Ovary (tissue), 9 donors: ENCODE measurements around the gene ASCL5. TPM values are rescaled to one million over a fixed set of nuclear protein-coding genes. Genes with fewer than 3 reads are reported as not detected.

Experiments used
- DNase-seq, 5 donors: peaks; one replicate each; pipeline ENCODE4 v3.0.0-alpha.2; 2019 to 2020
- H3K27ac ChIP-seq, 2 donors: fragments of 200-600 bp; one replicate each; pipeline versions ENCODE4 v1.5.1 to v1.8.0; 2019 to 2022
- H3K27me3 ChIP-seq: fragments of 200-600 bp; one replicate; pipeline ENCODE4 v1.8.0; 2022
- H3K36me3 ChIP-seq: fragments of 200-600 bp; sonication (generic); one replicate; pipeline ENCODE4 v1.5.1; 2019
- H3K4me1 ChIP-seq: one replicate; pipeline ENCODE4 v1.8.1; 2013; ENCODE audit warnings: mild to moderate bottlenecking, moderate library complexity; ENCODE audit not compliant: insufficient read depth
- H3K4me3 ChIP-seq: fragments of 200-600 bp; sonication (generic); one replicate; pipeline ENCODE4 v1.5.1; 2017
- H3K9me3 ChIP-seq, 2 donors: fragments of 200-600 bp in 1 of 2; sonication (generic) in 1 of 2; one replicate each; pipeline versions ENCODE4 v1.5.1 to v1.8.1; 2013 to 2019; ENCODE audit warnings: mild to moderate bottlenecking in 1 of 2, moderate library complexity in 1 of 2
- CTCF ChIP-seq, 3 donors: fragments of 450-650 bp in 2 of 3; fragments of 200-600 bp in 1 of 3; IDR thresholded peaks; one replicate each; pipeline versions ENCODE4 v1.5.1 to v1.8.0; 2016 to 2022; ENCODE audit warnings: antibody characterized with exemption in 3 of 3, mild to moderate bottlenecking in 1 of 3
- EP300 ChIP-seq: sonication (generic); formaldehyde crosslinking; IDR thresholded peaks from one replicate; pipeline ENCODE4 v1.6.1; 2017; ENCODE audit warnings: antibody characterized with exemption
- POLR2A ChIP-seq: fragments of 450-650 bp; IDR thresholded peaks from one replicate; pipeline ENCODE4 v1.6.1; 2017; ENCODE audit warnings: antibody characterized with exemption, mild to moderate bottlenecking, moderate library complexity
- WGBS, 3 donors: extraction: QIAGEN DNeasy Blood & Tissue Kit in 1 of 3; methylation state at CpG; one replicate each; pipeline versions ENCODE4 v1.1.5 to v1.1.7; 2013 to 2017; 5-methylcytosine and 5-hydroxymethylcytosine counted together
- intact Hi-C, 4 donors: fragments of 100-400 bp; cut with DNase I; formaldehyde crosslinking; loops; one replicate each; pipeline versions ENCODE4 v1.11.0 to v1.15.1; 2022 to 2023
- polyA plus RNA-seq, 2 donors: library from polyadenylated mRNA; stranded (reverse); fragments of 200-250 nt in 1 of 2; fragments of 350-450 nt in 1 of 2; fragmentation: Illumina TruSeq in 1 of 2; extraction: RNeasy Lipid Tissue Mini Kit (QIAGEN cat#74804) in 1 of 2; gene quantifications; one replicate each; pipeline ENCODE4 v1.2.3, GENCODE V29; 2013 to 2014
- total RNA-seq, 7 donors: library from RNA; depleted of rRNA in 2 of 7; stranded (reverse); fragments of >200 nt in 2 of 7; fragmentation: NEBNext Ultra II Directional in 3 of 7; extraction: Animal tissue kit (Norgen Biotek cat#: 25700) in 3 of 7; gene quantifications; one replicate each; pipeline versions ENCODE4 v1.1.0 to v1.2.4, GENCODE V29; 2016 to 2023
- donor health status: DM: no; HTN: no; CAD: no; lungs with moderate emphysema.
- donor health status: DM: no; HTN: no; CAD: no.
- donor health status: Bipolar disorder and iron deficiency.
- donor health status: DM: yes; HTN: yes; CAD: no.
- donor health status: DM: no; HTN: no; CAD: no.
- donor health status: DM: yes; HTN: yes; CAD: no.

ASCL5 gene
- total and polyA plus RNA-seq, 9 donors = 0.06 TPM; not detected in 8

GRCh38 chr1:201111672-201112071 lies 15.3 kb downstream of the ASCL5 start:
- 77 to 92% (median 82%) methylated on average over 3 of the region's 3 CpGs for WGBS, 3 donors
- Histone ChIP-seq H3K36me3 (no peaks in the 10 kb centered on the region), H3K27ac (no peak overlapping the region), H3K4me3 (no peak overlapping the region), H3K4me1 (no peaks in the 10 kb centered on the region), H3K9me3 (no peaks in the 10 kb centered on the region), H3K27me3 (no peaks in the 10 kb centered on the region)
- intact Hi-C loops = loop anchor here in 2 of 4 donors (5.0 kb wide), 1 partner anchor 139 kb away; no protein-coding TSS in a partner anchor
- TF ChIP-seq EP300 (no peak), POLR2A (no peak), CTCF (IDR thresholded peaks at IDR 0.05) (no peak)
- DNase-seq = no peak

- TF ChIP-seq POLR2A (no peak), CTCF (IDR thresholded peaks at IDR 0.05) (no peak), EP300 (no peak)
- no peak for DNase-seq
- Histone ChIP-seq H3K27ac (no peak overlapping the region), H3K9me3 (no peaks in the 10 kb centered on the region), H3K4me1 (no peaks in the 10 kb centered on the region), H3K4me3 (no peak overlapping the region), H3K27me3 (no peaks in the 10 kb centered on the region), H3K36me3 (no peaks in the 10 kb centered on the region)
- 33 to 61% (median 58%) methylated on average over 7 of the region's 7 CpGs for WGBS, 3 donors
- intact Hi-C loops = loop anchor here in 2 of 4 donors (5.0 kb wide), 1 partner anchor 139 kb away; no protein-coding TSS in a partner anchor
These were observed 15.8 kb downstream of the ASCL5 start for GRCh38 chr1:201111156-201111555.

- DNase-seq = no peak
- Histone ChIP-seq H3K9me3 (no peaks in the 10 kb centered on the region), H3K27me3 (no peaks in the 10 kb centered on the region), H3K4me1 (no peaks in the 10 kb centered on the region), H3K4me3 (no peak overlapping the region), H3K36me3 (no peaks in the 10 kb centered on the region), H3K27ac (no peak overlapping the region)
- TF ChIP-seq EP300 = no peak
- TF ChIP-seq CTCF (IDR thresholded peaks at IDR 0.05) = no peak
- no peak for TF ChIP-seq POLR2A
- intact Hi-C loops = loop anchor here in 2 of 4 donors (5.0 kb wide), 1 partner anchor 138 kb away; no protein-coding TSS in a partner anchor
- 88 to 94% (median 93%) methylated on average over 5 of the region's 5 CpGs for WGBS, 3 donors
These were observed 16.4 kb downstream of the ASCL5 start for GRCh38 chr1:201110616-201111015.

GRCh38 chr1:201110138-201110537 lies 16.8 kb downstream of the ASCL5 start:
- DNase-seq = no peak
- H3K9me3 ChIP-seq = no peaks in the 10 kb centered on the region
- TF ChIP-seq POLR2A (no peak), CTCF (IDR thresholded peaks at IDR 0.05) (no peak), EP300 (no peak)
- H3K4me3 ChIP-seq = no peak overlapping the region
- H3K4me1 ChIP-seq = no peaks in the 10 kb centered on the region
- 89 to 91% (median 90%) methylated on average over 10 of the region's 10 CpGs for WGBS, 3 donors
- intact Hi-C loops = loop anchor here in 2 of 4 donors (5.0 kb wide), 1 partner anchor 138 kb away; no protein-coding TSS in a partner anchor
- H3K27ac ChIP-seq = no peak overlapping the region
- H3K27me3 ChIP-seq = no peaks in the 10 kb centered on the region
- H3K36me3 ChIP-seq = no peaks in the 10 kb centered on the region
